Upper lobe of left lung (tissue), 4 donors: Measurements from ENCODE around the gene STOM.

Experiments
- CTCF ChIP-seq, 6 experiments: fragments of 450-650 bp in 4 of 6; fragments of 200-600 bp in 2 of 6; sonication (generic) in 2 of 6; IDR thresholded peaks; one replicate each; pipeline ENCODE4 v1.5.1; 2016 to 2019; ENCODE audit warnings: antibody characterized with exemption in 6 of 6
- POLR2AphosphoS5 ChIP-seq, 2 donors: sonication (generic); formaldehyde crosslinking; IDR thresholded peaks; one replicate each; pipeline ENCODE4 v1.5.1; 2017; ENCODE audit warnings: antibody characterized with exemption in 2 of 2

GRCh38 chr9:121348221-121348620 is 21.8 kb downstream of the STOM start:
- TF ChIP-seq CTCF (IDR thresholded peaks at IDR 0.05) (no peak), POLR2AphosphoS5 (IDR thresholded peaks at IDR 0.05) (no peak)
